Mammary epithelial cell (primary cell): ENCODE measurements around the gene ROCK2.

ENCODE experiments used
- CTCF ChIP-seq, 2 donors: IDR thresholded peaks in 1 of 2; conservative IDR thresholded peaks in 1 of 2; 2 replicates each; pipeline ENCODE4 v1.5.1; 2011 to 2012; ENCODE audit warnings: inconsistent platforms in 2 of 2, low read length in 2 of 2, mild to moderate bottlenecking in 2 of 2, control low read depth in 1 of 2, low read depth in 1 of 2; ENCODE audit not compliant: insufficient read depth in 1 of 2; ENCODE audit errors: extremely low read depth in 1 of 2
- EZH2 ChIP-seq: IDR thresholded peaks from 2 replicates; pipeline ENCODE4 v1.6.1; 2012; ENCODE audit warnings: low read length, inconsistent platforms, borderline replicate concordance

- TF ChIP-seq CTCF (conservative IDR thresholded peaks at IDR 0.05 in 1 of 2, IDR thresholded peaks at IDR 0.05 in 1 of 2; ENCODE audit: extremely low read depth in 1 of 2, insufficient read depth in 1 of 2, low read depth in 1 of 2, low read length in 2 of 2): no peak
- no peak for TF ChIP-seq EZH2
These were observed 41.4 kb upstream of the ROCK2 start for GRCh38 chr2:11385847-11386246.
